ENCODE results near the gene NPY4R. TPM values are rescaled to one million over a fixed set of nuclear protein-coding genes. Genes with fewer than 3 reads are reported as not detected.
"Not testable (repeated sequence)": the region's sequence is repeated elsewhere in the genome, so short reads cannot be mapped to it uniquely, and the experiment has no call there.

Gene NPY4R
- total RNA-seq, 1 experiment from 2014 or later: not detected

GRCh38 chr10:46457071-46457470 is 8.7 kb downstream of the NPY4R start:
- not testable (repeated sequence) for H3K79me1 ChIP-seq (ENCODE audit: insufficient read depth, low read depth, low read length, poor library complexity, severe bottlenecking); H3K4me3 Mint-ChIP-seq; H3K27me3 ChIP-seq (ENCODE audit: insufficient read depth, low read length); H4K5ac ChIP-seq (ENCODE audit: insufficient read length, low read depth, low read length); H3K23me2 ChIP-seq (ENCODE audit: insufficient read length, low read depth, low read length, poor library complexity, severe bottlenecking); H2BK15ac ChIP-seq (ENCODE audit: low read depth, low read length); H3K4ac ChIP-seq (ENCODE audit: low read depth, low read length); H2BK20ac ChIP-seq (ENCODE audit: low read depth, low read length, poor library complexity, severe bottlenecking); H3K14ac ChIP-seq (ENCODE audit: insufficient read depth, low read length); H3K18ac ChIP-seq (ENCODE audit: insufficient read length, low read depth, low read length); H3K56ac ChIP-seq (ENCODE audit: insufficient read length, low read depth, low read length); H2AFZ ChIP-seq (ENCODE audit: low read length); H3K9me3 ChIP-seq (ENCODE audit: control insufficient read depth, low read depth, low read length); H3K36me3 Mint-ChIP-seq (ENCODE audit: insufficient read depth in 1 of 3, low read depth in 3 of 3); H4K20me1 ChIP-seq (ENCODE audit: control insufficient read depth, insufficient read depth, insufficient read length); H2BK5ac ChIP-seq (ENCODE audit: insufficient read length, low read length); H3K4me2 ChIP-seq (ENCODE audit: insufficient read depth, insufficient read length, low read length); H2BK120ac ChIP-seq (ENCODE audit: low read depth, low read length, poor library complexity, severe bottlenecking); H3K23ac ChIP-seq (ENCODE audit: insufficient read length, low read depth, low read length); H2AK5ac ChIP-seq (ENCODE audit: insufficient read length, low read length); H3K27me3 Mint-ChIP-seq (ENCODE audit: low read depth); H3K9me3 Mint-ChIP-seq; H3K4me1 Mint-ChIP-seq; H3K27ac Mint-ChIP-seq; H2BK12ac ChIP-seq (ENCODE audit: insufficient read length, low read depth, low read length); H3K27ac ChIP-seq (ENCODE audit: insufficient read length, low read depth, low read length); H3K9ac ChIP-seq (ENCODE audit: extremely low read depth, insufficient read length, low read length); H3T11ph ChIP-seq (ENCODE audit: low read length); H4K91ac ChIP-seq (ENCODE audit: insufficient read length, low read depth, low read length); H4K8ac ChIP-seq (replicated peaks; ENCODE audit: insufficient read length, low read depth, low read length); DNase-seq; H3K4me1 ChIP-seq (ENCODE audit: insufficient read depth, low read length); H3K79me2 ChIP-seq (ENCODE audit: insufficient read depth, low read length)
- no CpG with 5 or more reads among the region's 3 CpGs for WGBS (ENCODE audit: extremely low coverage, insufficient read length, low lambda C conversion rate)

DNA sequence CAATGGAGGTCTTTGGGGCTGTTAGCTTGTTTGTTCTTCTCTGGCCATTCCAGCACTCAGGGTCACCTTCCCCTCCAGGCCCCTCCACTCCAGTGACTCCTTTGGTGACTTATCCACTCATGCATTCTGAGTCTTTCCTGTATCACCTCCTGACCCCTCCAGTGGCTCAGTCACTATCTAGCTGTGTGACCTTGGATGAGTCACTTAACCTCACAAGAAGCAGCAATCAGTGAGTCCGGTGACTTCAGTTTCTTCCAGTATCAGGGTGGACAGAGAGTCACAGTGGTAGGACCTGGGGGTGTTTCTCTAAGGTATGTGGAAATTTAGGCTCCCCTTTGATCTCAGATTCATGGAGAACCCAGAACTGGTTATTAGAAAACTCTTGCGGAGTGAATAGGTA is 9.8 kb downstream of the NPY4R start:
- H3K4me1 ChIP-seq (ENCODE audit: insufficient read depth, low read length); H3K9me3 Mint-ChIP-seq; H3K4ac ChIP-seq (ENCODE audit: low read depth, low read length); H3K9ac ChIP-seq (ENCODE audit: extremely low read depth, insufficient read length, low read length); H3K27me3 Mint-ChIP-seq (ENCODE audit: low read depth); H3K27me3 ChIP-seq (ENCODE audit: insufficient read depth, low read length); H3K36me3 Mint-ChIP-seq (ENCODE audit: insufficient read depth in 1 of 3, low read depth in 3 of 3); H3K4me3 Mint-ChIP-seq; H3K23me2 ChIP-seq (ENCODE audit: insufficient read length, low read depth, low read length, poor library complexity, severe bottlenecking); H2BK5ac ChIP-seq (ENCODE audit: insufficient read length, low read length); H2BK120ac ChIP-seq (ENCODE audit: low read depth, low read length, poor library complexity, severe bottlenecking); DNase-seq; H3K27ac Mint-ChIP-seq; H3K4me2 ChIP-seq (ENCODE audit: insufficient read depth, insufficient read length, low read length); H4K91ac ChIP-seq (ENCODE audit: insufficient read length, low read depth, low read length); H2BK15ac ChIP-seq (ENCODE audit: low read depth, low read length); H3K23ac ChIP-seq (ENCODE audit: insufficient read length, low read depth, low read length); H3K79me2 ChIP-seq (ENCODE audit: insufficient read depth, low read length); H3T11ph ChIP-seq (ENCODE audit: low read length); H3K56ac ChIP-seq (ENCODE audit: insufficient read length, low read depth, low read length); H3K27ac ChIP-seq (ENCODE audit: insufficient read length, low read depth, low read length); H3K79me1 ChIP-seq (ENCODE audit: insufficient read depth, low read depth, low read length, poor library complexity, severe bottlenecking); H4K20me1 ChIP-seq (ENCODE audit: control insufficient read depth, insufficient read depth, insufficient read length); H3K4me1 Mint-ChIP-seq; H3K9me3 ChIP-seq (ENCODE audit: control insufficient read depth, low read depth, low read length); H4K5ac ChIP-seq (ENCODE audit: insufficient read length, low read depth, low read length); H2AK5ac ChIP-seq (ENCODE audit: insufficient read length, low read length); H3K18ac ChIP-seq (ENCODE audit: insufficient read length, low read depth, low read length); H2BK12ac ChIP-seq (ENCODE audit: insufficient read length, low read depth, low read length); H4K8ac ChIP-seq (replicated peaks; ENCODE audit: insufficient read length, low read depth, low read length); H2BK20ac ChIP-seq (ENCODE audit: low read depth, low read length, poor library complexity, severe bottlenecking); H2AFZ ChIP-seq (ENCODE audit: low read length); H3K14ac ChIP-seq (ENCODE audit: insufficient read depth, low read length): not testable (repeated sequence)
- no CpG with 5 or more reads among the region's 2 CpGs for WGBS (ENCODE audit: extremely low coverage, insufficient read length, low lambda C conversion rate)

All from H9 (cell line).